ENCODE measurements around the gene CDH13. TPM values are rescaled to one million over a fixed set of nuclear protein-coding genes. Genes with fewer than 3 reads are reported as not detected.
A peak's percentile ranks its signal among the peaks of the same experiment; 100 is the strongest.

The CDH13 gene
- polyA plus RNA-seq, 1 donor from 2014 or later, result 3.2 TPM

GRCh38 chr16:83338138-83338537 lies 711.4 kb downstream of the CDH13 start (continued):
- TF ChIP-seq POLR2AphosphoS5 (IDR thresholded peaks at IDR 0.05) (no peak), MXI1 (conservative IDR thresholded peaks at IDR 0.05; ENCODE audit: poor library complexity, severe bottlenecking) (no peak), TAF1 (IDR thresholded peaks at IDR 0.05; ENCODE audit: low read depth) (no peak)

DNA sequence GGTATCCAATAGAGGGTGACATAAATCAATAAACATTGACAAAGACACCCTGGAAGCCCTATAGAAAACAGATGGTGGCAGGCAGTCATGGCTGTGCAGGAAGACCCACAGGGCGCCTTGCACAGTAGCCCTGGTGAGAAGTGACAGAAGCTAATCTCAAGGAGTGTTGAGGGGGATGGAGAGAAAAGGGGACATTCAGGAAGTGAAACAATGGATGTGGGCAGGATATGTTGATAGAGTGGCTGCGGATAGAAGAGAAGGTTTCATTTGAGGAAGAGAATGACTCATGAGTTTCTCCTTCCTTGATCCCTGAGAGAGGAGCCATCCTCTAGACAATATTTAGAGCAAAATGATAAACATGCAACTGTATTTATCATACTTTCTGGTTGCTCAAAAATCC lies 712.2 kb downstream of the CDH13 start:
- no peak overlapping the region for H3K4me2 ChIP-seq (ENCODE audit: low read length)
- TF ChIP-seq RAD21 (conservative IDR thresholded peaks at IDR 0.05), result no peak
- no peaks in the 10 kb centered on the region for H3F3A ChIP-seq (ENCODE audit: insufficient read depth, low read length, poor library complexity, severe bottlenecking)
- no peak overlapping the region for H3K4me3 ChIP-seq (ENCODE audit: low read length)
- no peaks in the 10 kb centered on the region for H3K79me2 ChIP-seq (replicated peaks; ENCODE audit: insufficient read depth, low read length)
- no peaks in the 10 kb centered on the region for H3K27me3 ChIP-seq (ENCODE audit: insufficient read depth, low read depth, low read length)
- H3K27ac ChIP-seq (ENCODE audit: low read length), result no peak overlapping the region
- no peak overlapping the region for H2AFZ ChIP-seq (ENCODE audit: low read depth, low read length)
- H4K20me1 ChIP-seq (ENCODE audit: insufficient read depth), result no peaks in the 10 kb centered on the region
- no peaks in the 10 kb centered on the region for H3K9me2 ChIP-seq (ENCODE audit: insufficient read depth, low read length)
- no peaks in the 10 kb centered on the region for H3K9me3 ChIP-seq (ENCODE audit: low read length)
- no peaks in the 10 kb centered on the region for H3K36me3 ChIP-seq (ENCODE audit: insufficient read depth, low read length)
- H3K9ac ChIP-seq (ENCODE audit: low read length), result no peak overlapping the region

GRCh38 chr16:83343935-83344366 lies 717.2 kb downstream of the CDH13 start:
- TF ChIP-seq RAD21 (conservative IDR thresholded peaks at IDR 0.05) (no peak), EZH2 (IDR thresholded peaks at IDR 0.05; ENCODE audit: borderline replicate concordance, insufficient read depth, low read length, poor library complexity, severe bottlenecking) (no peak), POLR2AphosphoS5 (IDR thresholded peaks at IDR 0.05) (no peak)
- no peak overlapping the region for H3K9ac ChIP-seq (ENCODE audit: low read length)
- no peaks in the 10 kb centered on the region for H3F3A ChIP-seq (ENCODE audit: insufficient read depth, low read length, poor library complexity, severe bottlenecking)
- H4K20me1 ChIP-seq (ENCODE audit: insufficient read depth), result no peaks in the 10 kb centered on the region
- H3K27ac ChIP-seq (ENCODE audit: low read length), result peak overlapping the region; percentile 96
- H3K27me3 ChIP-seq (ENCODE audit: insufficient read depth, low read depth, low read length), result no peaks in the 10 kb centered on the region
- no peak overlapping the region for H3K4me3 ChIP-seq (ENCODE audit: low read length)
- H2AFZ ChIP-seq (ENCODE audit: low read depth, low read length), result no peak overlapping the region
- H3K36me3 ChIP-seq (ENCODE audit: insufficient read depth, low read length), result no peaks in the 10 kb centered on the region
- H3K4me2 ChIP-seq (ENCODE audit: low read length), result no peak overlapping the region
- H3K9me2 ChIP-seq (ENCODE audit: insufficient read depth, low read length), result no peaks in the 10 kb centered on the region
- no peaks in the 10 kb centered on the region for H3K9me3 ChIP-seq (ENCODE audit: low read length)
- no peaks in the 10 kb centered on the region for H3K79me2 ChIP-seq (replicated peaks; ENCODE audit: insufficient read depth, low read length)

DNA sequence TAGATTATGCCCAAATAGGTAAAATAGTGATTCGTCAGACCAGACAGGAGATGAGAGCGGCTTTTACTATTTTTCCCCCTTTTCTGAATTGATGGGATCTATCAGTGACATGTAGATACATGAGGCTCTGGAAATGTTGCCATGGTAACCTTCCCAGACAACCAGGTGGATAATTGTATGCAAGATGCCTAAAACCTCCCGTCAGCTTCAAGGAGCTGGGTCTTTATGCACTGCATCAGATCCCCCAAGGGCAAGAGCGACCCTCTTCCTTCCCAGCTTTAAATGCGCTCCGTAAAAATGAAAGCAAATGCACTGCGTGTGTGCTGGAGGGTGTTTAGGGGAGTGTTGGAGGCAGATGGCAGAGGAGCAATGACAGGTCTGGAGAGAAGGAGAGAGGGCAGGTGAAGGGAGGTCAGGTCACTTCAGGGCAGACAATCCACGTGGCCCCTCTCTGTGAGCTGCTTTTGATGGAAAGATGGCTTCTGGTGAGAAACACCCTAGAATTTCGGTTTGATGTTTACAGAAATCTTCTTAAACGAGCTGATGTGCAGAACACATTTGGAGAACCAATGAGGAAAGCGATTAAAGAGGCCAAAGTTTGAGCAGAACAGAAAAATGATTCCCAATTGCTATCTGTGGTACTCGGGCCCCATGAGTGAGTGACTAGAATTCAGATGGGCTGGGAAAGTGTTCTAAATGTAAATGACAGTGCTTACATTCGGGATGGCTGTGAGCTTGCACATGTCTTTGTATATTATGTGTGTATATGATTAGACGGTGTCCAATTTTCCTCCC lies 719.3 kb downstream of the CDH13 start:
- peak overlapping the region; percentile 57 for H3K4me3 ChIP-seq (ENCODE audit: low read length)
- peak overlapping the region; percentile 68 for H3K9ac ChIP-seq (ENCODE audit: low read length)
- H3K36me3 ChIP-seq (ENCODE audit: insufficient read depth, low read length), result no peaks in the 10 kb centered on the region
- H3K4me2 ChIP-seq (ENCODE audit: low read length), result peak overlapping the region; percentile 62
- H2AFZ ChIP-seq (ENCODE audit: low read depth, low read length), result peak overlapping the region; percentile 1
- H3K27ac ChIP-seq (ENCODE audit: low read length), result peak overlapping the region; percentile 96
- H3K9me2 ChIP-seq (ENCODE audit: insufficient read depth, low read length), result no peaks in the 10 kb centered on the region
- H3F3A ChIP-seq (ENCODE audit: insufficient read depth, low read length, poor library complexity, severe bottlenecking), result no peaks in the 10 kb centered on the region
- peak; percentile 83 for TF ChIP-seq EP300 (conservative IDR thresholded peaks at IDR 0.05; ENCODE audit: poor library complexity, severe bottlenecking)
- TF ChIP-seq MXI1 (conservative IDR thresholded peaks at IDR 0.05; ENCODE audit: poor library complexity, severe bottlenecking), result no peak
- peak; percentile 58 for TF ChIP-seq RAD21 (conservative IDR thresholded peaks at IDR 0.05)
- TF ChIP-seq POLR2AphosphoS5 (IDR thresholded peaks at IDR 0.05), result peak; percentile 51
- TF ChIP-seq REST (IDR thresholded peaks at IDR 0.05; ENCODE audit: borderline replicate concordance), result peak; percentile 96
- peak; percentile 18 for TF ChIP-seq CTCF (IDR thresholded peaks at IDR 0.05; ENCODE audit: poor library complexity, severe bottlenecking)
- no peak for TF ChIP-seq EZH2 (IDR thresholded peaks at IDR 0.05; ENCODE audit: borderline replicate concordance, insufficient read depth, low read length, poor library complexity, severe bottlenecking)
- no peak for TF ChIP-seq TAF1 (IDR thresholded peaks at IDR 0.05; ENCODE audit: low read depth)
- TF ChIP-seq SMC3 (conservative IDR thresholded peaks at IDR 0.05; ENCODE audit: poor library complexity), result peak; percentile 51
- H3K79me2 ChIP-seq (replicated peaks; ENCODE audit: insufficient read depth, low read length), result no peaks in the 10 kb centered on the region
- H3K27me3 ChIP-seq (ENCODE audit: insufficient read depth, low read depth, low read length), result no peaks in the 10 kb centered on the region
- H3K9me3 ChIP-seq (ENCODE audit: low read length), result no peaks in the 10 kb centered on the region
- no peaks in the 10 kb centered on the region for H4K20me1 ChIP-seq (ENCODE audit: insufficient read depth)

Data from neural cell (in vitro differentiated cells).